Adrenal gland (tissue), 5 donors: ENCODE results near the gene DSG1.

Experiments
- POLR2A ChIP-seq, 2 donors: fragments of 450-650 bp; IDR thresholded peaks; one replicate each; pipeline ENCODE4 v1.6.1; 2017; ENCODE audit warnings: antibody characterized with exemption in 2 of 2, mild to moderate bottlenecking in 2 of 2, moderate library complexity in 1 of 2
- TF ChIP-seq, protein P1 (sequence below), 6 experiments: fragments of 450-650 bp in 4 of 6; fragments of 200-600 bp in 2 of 6; sonication (generic) in 1 of 6; IDR thresholded peaks; 1 replicate in 5 of 6; 2 replicates in 1 of 6; pipeline versions ENCODE4 v1.5.1 to v1.8.0; 2016 to 2021; ENCODE audit warnings: antibody characterized with exemption in 6 of 6, mild to moderate bottlenecking in 2 of 6, moderate library complexity in 1 of 6
- donor health status: DM: no; HTN: no; CAD: no.

GRCh38 chr18:31294199-31294747 is 23.7 kb upstream of the DSG1 start:
- TF ChIP-seq, protein P1, sequence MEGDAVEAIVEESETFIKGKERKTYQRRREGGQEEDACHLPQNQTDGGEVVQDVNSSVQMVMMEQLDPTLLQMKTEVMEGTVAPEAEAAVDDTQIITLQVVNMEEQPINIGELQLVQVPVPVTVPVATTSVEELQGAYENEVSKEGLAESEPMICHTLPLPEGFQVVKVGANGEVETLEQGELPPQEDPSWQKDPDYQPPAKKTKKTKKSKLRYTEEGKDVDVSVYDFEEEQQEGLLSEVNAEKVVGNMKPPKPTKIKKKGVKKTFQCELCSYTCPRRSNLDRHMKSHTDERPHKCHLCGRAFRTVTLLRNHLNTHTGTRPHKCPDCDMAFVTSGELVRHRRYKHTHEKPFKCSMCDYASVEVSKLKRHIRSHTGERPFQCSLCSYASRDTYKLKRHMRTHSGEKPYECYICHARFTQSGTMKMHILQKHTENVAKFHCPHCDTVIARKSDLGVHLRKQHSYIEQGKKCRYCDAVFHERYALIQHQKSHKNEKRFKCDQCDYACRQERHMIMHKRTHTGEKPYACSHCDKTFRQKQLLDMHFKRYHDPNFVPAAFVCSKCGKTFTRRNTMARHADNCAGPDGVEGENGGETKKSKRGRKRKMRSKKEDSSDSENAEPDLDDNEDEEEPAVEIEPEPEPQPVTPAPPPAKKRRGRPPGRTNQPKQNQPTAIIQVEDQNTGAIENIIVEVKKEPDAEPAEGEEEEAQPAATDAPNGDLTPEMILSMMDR (IDR thresholded peaks at IDR 0.05): no peak
- TF ChIP-seq POLR2A (IDR thresholded peaks at IDR 0.05): no peak
